ES-I3 (cell line): ENCODE measurements around the gene WDR35.
"Not testable (repeated sequence)": the region's sequence is repeated elsewhere in the genome, so short reads cannot be mapped to it uniquely, and the experiment has no call there.

Source experiments
- H3K36me3 ChIP-seq: 2 replicates; pipeline ENCODE4 v1.6.1; 2013; ENCODE audit warnings: mild to moderate bottlenecking, low read length, control low read depth, moderate library complexity; ENCODE audit not compliant: insufficient read depth
- H3K4me1 ChIP-seq: 2 replicates; pipeline ENCODE4 v1.6.1; 2013; ENCODE audit warnings: mild to moderate bottlenecking, control low read depth, low read length; ENCODE audit not compliant: insufficient read depth
- H3K9ac ChIP-seq: 2 replicates; pipeline ENCODE4 v1.6.1; 2013; ENCODE audit warnings: low read depth, mild to moderate bottlenecking, low read length, moderate library complexity
- H3K9me3 ChIP-seq: 2 replicates; pipeline ENCODE4 v1.6.1; 2013; ENCODE audit warnings: mild to moderate bottlenecking, low read length, moderate library complexity; ENCODE audit not compliant: control insufficient read depth, insufficient read depth

Gene WDR35

DNA sequence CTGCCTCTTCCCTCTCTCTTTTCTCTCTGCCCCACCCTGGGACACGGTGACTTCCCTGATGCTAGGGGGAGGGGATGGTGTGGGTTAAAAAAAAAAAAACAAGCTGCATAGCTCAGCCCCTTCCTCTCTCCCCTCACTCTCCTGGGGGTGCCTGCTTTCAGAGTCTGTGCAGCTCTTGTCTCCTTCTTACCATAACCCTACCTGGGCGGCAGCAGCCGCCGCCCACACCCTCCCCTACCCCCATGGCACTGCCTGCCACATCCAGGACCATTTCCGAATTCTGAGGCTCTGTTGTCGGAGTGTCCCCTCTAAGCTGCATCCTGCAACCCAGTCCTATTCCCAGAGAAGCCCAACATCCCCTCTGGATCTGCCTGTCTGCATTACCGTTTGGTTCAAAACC, 104.1 kb downstream of the WDR35 start:
- Histone ChIP-seq H3K4me1 (no peaks in the 10 kb centered on the region; the same call in 1 of the 2 replicates), H3K9me3 (no peaks in the 10 kb centered on the region), H3K9ac (no peak overlapping the region), H3K36me3 (no peaks in the 10 kb centered on the region)

- no peak overlapping the region for H3K9ac ChIP-seq
- H3K9me3 ChIP-seq = no peaks in the 10 kb centered on the region
- H3K4me1 ChIP-seq = no peaks in the 10 kb centered on the region; the same call in 1 of the 2 replicates
- no peaks in the 10 kb centered on the region for H3K36me3 ChIP-seq
Observed at GRCh38 chr2:19883971-19884720, 105.8 kb downstream of the WDR35 start.

GRCh38 chr2:19883486-19883885, 106.4 kb downstream of the WDR35 start:
- no peaks in the 10 kb centered on the region for H3K36me3 ChIP-seq
- H3K9me3 ChIP-seq = no peaks in the 10 kb centered on the region
- no peaks in the 10 kb centered on the region; the same call in 1 of the 2 replicates for H3K4me1 ChIP-seq
- H3K9ac ChIP-seq = no peak overlapping the region

- Histone ChIP-seq H3K4me1 (no peaks in the 10 kb centered on the region; the same call in 1 of the 2 replicates), H3K9me3 (no peaks in the 10 kb centered on the region), H3K36me3 (no peaks in the 10 kb centered on the region), H3K9ac (no peak overlapping the region)
Observed at GRCh38 chr2:19882286-19882685, 107.6 kb downstream of the WDR35 start.

GRCh38 chr2:19881908-19882265, 108.0 kb downstream of the WDR35 start:
- Histone ChIP-seq H3K4me1 (no peaks in the 10 kb centered on the region; the same call in 1 of the 2 replicates), H3K9ac (no peak overlapping the region), H3K9me3 (no peaks in the 10 kb centered on the region), H3K36me3 (no peaks in the 10 kb centered on the region)

DNA sequence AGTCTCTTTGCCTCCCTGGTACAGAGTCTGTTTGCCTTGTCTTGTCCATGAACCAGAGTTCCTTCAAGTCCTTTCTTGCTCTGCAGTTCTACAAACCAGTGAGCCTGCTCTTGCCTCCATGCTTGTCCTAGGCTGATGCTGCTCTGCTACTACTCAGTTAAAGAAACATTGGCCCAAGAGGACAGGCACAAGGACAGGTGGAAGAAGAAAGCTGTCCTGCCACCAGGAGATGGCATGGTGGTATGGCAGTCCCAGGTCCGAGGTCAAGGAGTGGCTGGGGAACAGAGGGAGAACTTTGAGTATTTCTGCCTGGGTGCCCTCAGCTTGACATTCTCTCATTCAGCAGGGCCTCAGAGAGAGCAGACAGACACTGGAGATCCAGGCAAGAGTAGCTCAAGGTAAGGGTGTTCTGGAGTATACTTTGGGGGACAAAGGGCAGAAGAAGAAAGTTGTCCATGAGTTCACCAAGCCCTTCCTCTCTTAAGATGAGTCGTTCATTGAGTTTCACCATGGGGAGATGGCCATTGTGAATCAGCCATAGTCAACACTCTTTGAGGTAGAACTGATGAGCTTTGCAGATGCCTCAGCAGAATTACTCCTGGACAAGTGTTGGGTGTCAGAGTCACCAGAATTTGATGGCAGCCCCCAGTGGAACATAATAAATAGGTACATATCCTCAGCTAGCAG, 108.5 kb downstream of the WDR35 start:
- Histone ChIP-seq H3K4me1 (no peaks in the 10 kb centered on the region; the same call in 1 of the 2 replicates), H3K9me3 (no peaks in the 10 kb centered on the region), H3K36me3 (no peaks in the 10 kb centered on the region), H3K9ac (no peak overlapping the region)

DNA sequence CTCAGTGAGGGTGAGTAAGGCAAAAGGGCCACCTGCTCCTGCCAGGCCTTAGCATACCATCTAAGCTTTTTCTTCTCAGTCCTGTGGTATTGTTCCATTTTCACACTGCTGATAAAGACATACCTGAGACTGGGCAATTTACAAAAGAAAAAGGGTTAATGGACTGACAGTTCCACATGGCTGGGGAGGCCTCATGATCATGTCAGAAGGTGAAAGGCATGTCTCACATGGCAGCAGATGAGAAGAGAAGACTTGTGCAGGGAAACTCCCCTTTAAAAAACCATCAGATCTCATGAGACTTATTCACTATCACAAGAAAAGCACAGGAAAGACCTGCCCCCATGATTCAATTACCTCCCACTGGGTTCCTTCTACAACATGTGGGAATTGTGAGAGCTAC, 109.7 kb downstream of the WDR35 start:
- not testable (repeated sequence) for H3K36me3 ChIP-seq, H3K4me1 ChIP-seq, H3K9me3 ChIP-seq, H3K9ac ChIP-seq

- Histone ChIP-seq H3K36me3 (no peaks in the 10 kb centered on the region), H3K9me3 (no peaks in the 10 kb centered on the region), H3K9ac (no peak overlapping the region), H3K4me1 (no peaks in the 10 kb centered on the region)
Observed at GRCh38 chr2:19879120-19879519, 110.8 kb downstream of the WDR35 start.

DNA sequence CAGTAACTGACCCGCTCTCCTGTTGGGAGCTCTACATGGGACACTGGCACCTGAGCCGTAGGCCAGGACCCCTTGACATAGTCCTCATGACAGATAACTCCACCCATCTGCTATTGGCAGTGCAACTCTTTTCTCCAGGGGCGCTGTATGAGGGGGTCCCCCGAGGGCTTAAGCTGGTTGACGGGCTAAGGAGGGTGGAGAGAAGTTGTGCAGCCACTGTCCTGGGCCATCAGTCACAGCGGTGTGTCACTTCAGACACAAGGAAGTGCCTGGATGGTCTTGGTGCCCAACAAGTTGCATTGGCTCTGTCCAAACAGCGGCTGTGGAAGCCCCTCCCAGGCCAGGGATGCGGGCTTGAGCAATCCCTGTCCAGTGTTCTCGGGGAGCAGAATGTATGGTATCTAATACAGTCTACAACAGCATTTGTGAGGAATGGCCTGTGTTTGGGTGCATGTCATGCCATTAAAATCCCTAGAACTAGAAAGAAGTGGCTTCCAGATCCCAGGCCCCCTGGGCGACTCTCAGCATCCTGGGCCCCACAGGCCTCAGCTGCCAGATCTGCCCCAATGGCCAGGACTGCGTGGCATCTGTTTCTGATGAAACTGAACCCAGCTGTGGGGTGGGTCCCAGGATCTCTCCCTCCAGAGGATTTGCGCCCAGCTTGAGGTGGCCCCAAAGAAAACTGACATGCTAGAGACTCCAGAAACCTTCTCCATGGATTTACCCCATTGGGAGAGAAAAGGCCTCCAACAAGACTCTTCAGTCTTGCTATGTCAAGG, 111.4 kb downstream of the WDR35 start:
- Histone ChIP-seq H3K4me1 (no peaks in the 10 kb centered on the region), H3K9me3 (no peaks in the 10 kb centered on the region), H3K9ac (no peak overlapping the region), H3K36me3 (no peaks in the 10 kb centered on the region)

DNA sequence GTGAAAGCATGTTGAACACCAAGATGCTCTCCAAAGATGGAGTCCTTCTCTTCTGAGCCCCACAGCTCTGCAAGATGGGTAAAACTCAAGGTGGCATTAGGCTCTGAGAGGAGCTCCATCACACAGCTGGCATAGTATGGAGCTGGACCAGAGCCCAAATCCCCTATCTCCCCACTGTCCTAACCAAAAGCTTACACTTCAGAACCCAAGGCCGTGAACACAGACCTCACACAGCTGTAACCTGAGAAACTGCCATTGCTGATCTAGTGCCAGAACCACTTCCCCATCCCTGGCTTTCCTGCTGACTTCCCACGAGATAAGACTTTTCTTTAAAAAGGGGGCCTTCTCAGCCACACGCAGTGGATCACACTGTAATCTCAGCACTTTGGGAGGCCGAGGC, 113.2 kb downstream of the WDR35 start:
- H3K36me3 ChIP-seq = no peaks in the 10 kb centered on the region
- H3K9me3 ChIP-seq = no peaks in the 10 kb centered on the region

DNA sequence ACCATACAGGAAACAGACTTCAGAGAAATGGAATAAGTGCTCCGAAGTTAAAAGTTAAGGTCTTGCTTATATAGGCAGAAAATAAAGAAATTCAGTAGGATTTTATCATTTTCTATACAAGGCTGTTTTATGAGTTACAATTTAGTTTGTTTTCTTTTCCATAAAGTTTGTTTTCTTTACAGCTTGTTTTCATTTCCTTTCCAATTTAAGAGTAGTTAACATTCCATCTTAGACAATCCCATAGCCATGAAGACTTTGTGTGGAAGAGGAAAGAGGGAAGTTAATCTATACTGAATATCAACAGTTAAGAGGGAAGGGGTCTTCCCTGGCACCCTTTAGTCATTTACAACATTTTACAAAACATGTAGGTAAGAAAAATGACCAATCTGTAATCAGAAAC, 114.6 kb downstream of the WDR35 start:
- no peaks in the 10 kb centered on the region for H3K36me3 ChIP-seq
- no peaks in the 10 kb centered on the region for H3K4me1 ChIP-seq
- H3K9me3 ChIP-seq = no peaks in the 10 kb centered on the region
- H3K9ac ChIP-seq = no peak overlapping the region

More for the DNA sequence above, 113.2 kb downstream of the WDR35 start:
- Histone ChIP-seq H3K9ac (no peak overlapping the region), H3K4me1 (no peaks in the 10 kb centered on the region)

GRCh38 chr2:19874726-19875125, 115.2 kb downstream of the WDR35 start:
- Histone ChIP-seq H3K4me1 (no peaks in the 10 kb centered on the region), H3K9me3 (no peaks in the 10 kb centered on the region), H3K36me3 (no peaks in the 10 kb centered on the region), H3K9ac (no peak overlapping the region)

- H3K9me3 ChIP-seq = no peaks in the 10 kb centered on the region
- H3K4me1 ChIP-seq = no peaks in the 10 kb centered on the region
- no peaks in the 10 kb centered on the region for H3K36me3 ChIP-seq
- no peak overlapping the region for H3K9ac ChIP-seq
Observed at GRCh38 chr2:19873014-19873413, 116.9 kb downstream of the WDR35 start.

DNA sequence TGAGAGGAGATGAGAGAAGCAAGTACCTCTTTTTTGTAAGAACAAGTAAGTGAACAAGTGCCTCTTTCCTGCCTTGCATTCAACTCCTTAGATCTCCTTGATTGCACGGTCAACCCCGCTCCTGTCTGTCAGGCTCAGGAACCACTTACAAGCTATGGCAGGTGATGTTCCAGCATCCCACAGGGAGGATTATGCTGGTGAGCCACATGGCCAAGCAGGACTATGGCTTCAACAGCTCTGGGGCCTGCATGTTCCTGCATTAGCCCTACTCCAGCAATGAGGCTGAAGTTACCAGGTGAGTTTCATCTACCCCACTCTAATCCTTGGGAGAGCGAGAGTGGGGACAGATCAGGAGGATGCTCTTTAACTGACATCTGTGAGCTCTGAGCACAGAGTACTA, 117.6 kb downstream of the WDR35 start:
- H3K9ac ChIP-seq = no peak overlapping the region
- H3K9me3 ChIP-seq = no peaks in the 10 kb centered on the region
- no peaks in the 10 kb centered on the region for H3K4me1 ChIP-seq
- H3K36me3 ChIP-seq = no peaks in the 10 kb centered on the region
